Body of pancreas (tissue), 4 donors: ENCODE results near the gene SH2D7.

Experiments used
- POLR2A ChIP-seq, 3 donors: fragments of 450-650 bp; IDR thresholded peaks; one replicate each; pipeline ENCODE4 v1.6.1; 2016; ENCODE audit warnings: antibody characterized with exemption in 3 of 3, mild to moderate bottlenecking in 2 of 3
- TF ChIP-seq, protein P1 (sequence below), 7 experiments: fragments of 450-650 bp in 4 of 7; fragments of 200-600 bp in 3 of 7; sonication (generic) in 3 of 7; IDR thresholded peaks; one replicate each; pipeline ENCODE4 v1.5.1; 2016 to 2019; ENCODE audit warnings: antibody characterized with exemption in 7 of 7

DNA sequence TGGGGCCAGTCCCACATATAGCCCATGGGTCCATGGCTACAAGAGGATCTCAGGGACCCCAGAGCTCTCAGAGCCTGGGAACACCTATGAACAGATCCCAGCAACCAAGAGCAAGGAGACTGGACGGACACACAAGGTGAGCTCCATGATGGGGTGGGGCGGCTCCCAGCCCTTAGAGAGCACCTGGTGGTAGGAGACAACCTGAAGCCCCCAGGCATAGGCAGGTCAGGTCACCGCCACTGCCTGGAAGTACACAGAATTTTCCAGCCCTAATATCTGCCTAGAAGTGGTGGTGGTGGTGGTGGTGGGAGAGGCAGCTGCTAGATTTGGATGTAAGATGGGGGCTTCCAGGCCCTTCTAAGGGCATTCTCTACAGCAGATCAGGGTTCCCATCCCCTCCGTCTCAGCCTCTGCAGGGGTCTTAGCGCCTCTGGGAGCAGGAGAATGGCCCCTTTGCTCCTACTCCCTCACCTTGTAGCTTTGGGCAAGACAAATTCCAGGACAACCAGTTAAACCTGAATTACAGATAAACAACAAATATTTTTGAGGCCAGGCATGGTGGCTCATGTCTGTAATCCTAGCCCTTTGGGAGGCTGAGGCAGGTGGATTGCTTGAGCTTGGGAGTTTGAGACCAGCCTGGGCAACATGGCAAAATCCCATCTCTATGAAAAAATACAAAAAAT, 9.2 kb downstream of the SH2D7 start:
- TF ChIP-seq, protein P1, sequence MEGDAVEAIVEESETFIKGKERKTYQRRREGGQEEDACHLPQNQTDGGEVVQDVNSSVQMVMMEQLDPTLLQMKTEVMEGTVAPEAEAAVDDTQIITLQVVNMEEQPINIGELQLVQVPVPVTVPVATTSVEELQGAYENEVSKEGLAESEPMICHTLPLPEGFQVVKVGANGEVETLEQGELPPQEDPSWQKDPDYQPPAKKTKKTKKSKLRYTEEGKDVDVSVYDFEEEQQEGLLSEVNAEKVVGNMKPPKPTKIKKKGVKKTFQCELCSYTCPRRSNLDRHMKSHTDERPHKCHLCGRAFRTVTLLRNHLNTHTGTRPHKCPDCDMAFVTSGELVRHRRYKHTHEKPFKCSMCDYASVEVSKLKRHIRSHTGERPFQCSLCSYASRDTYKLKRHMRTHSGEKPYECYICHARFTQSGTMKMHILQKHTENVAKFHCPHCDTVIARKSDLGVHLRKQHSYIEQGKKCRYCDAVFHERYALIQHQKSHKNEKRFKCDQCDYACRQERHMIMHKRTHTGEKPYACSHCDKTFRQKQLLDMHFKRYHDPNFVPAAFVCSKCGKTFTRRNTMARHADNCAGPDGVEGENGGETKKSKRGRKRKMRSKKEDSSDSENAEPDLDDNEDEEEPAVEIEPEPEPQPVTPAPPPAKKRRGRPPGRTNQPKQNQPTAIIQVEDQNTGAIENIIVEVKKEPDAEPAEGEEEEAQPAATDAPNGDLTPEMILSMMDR (IDR thresholded peaks at IDR 0.05), result no peak
- TF ChIP-seq POLR2A (IDR thresholded peaks at IDR 0.05), result no peak
